Large intestine (tissue), 3 donors: ENCODE results near the gene PLCH2. TPM values are rescaled to one million over a fixed set of nuclear protein-coding genes. Genes with fewer than 3 reads are reported as not detected.

Experiments
- DNase-seq, 2 donors: peaks; one replicate each; pipeline versions ENCODE4 v3.0.0 to v3.0.0-alpha.2; 2013
- H3K27ac ChIP-seq: one replicate; pipeline ENCODE4 v1.5.1; 2013; ENCODE audit warnings: low read length
- H3K27me3 ChIP-seq: 2 replicates; pipeline ENCODE4 v1.6.1; 2013; ENCODE audit warnings: low read length; ENCODE audit not compliant: control insufficient read depth, insufficient read depth
- H3K36me3 ChIP-seq: 2 replicates; pipeline ENCODE4 v1.6.1; 2013; ENCODE audit warnings: low read length; ENCODE audit not compliant: control insufficient read depth, insufficient read depth
- H3K4me1 ChIP-seq: one replicate; pipeline ENCODE4 v1.6.1; 2013; ENCODE audit warnings: low read length; ENCODE audit not compliant: control insufficient read depth, insufficient read depth
- H3K4me3 ChIP-seq: one replicate; pipeline ENCODE4 v1.5.1; 2013; ENCODE audit warnings: low read length
- H3K9me3 ChIP-seq: one replicate; pipeline ENCODE4 v1.6.1; 2013; ENCODE audit warnings: mild to moderate bottlenecking, low read depth, low read length, moderate library complexity; ENCODE audit not compliant: control insufficient read depth
- WGBS: methylation state at CpG from one replicate; pipeline ENCODE4 v1.1.5; 2013; ENCODE audit warnings: low lambda C conversion rate; ENCODE audit not compliant: insufficient coverage; 5-methylcytosine and 5-hydroxymethylcytosine counted together
- polyA plus RNA-seq: library from polyadenylated mRNA; unstranded; fragments of 120-200 nt; gene quantifications from one replicate; pipeline ENCODE4 v1.2.1, GENCODE V29; 2013

PLCH2 gene
- polyA plus RNA-seq, 1 donor: 5.0 TPM

DNA sequence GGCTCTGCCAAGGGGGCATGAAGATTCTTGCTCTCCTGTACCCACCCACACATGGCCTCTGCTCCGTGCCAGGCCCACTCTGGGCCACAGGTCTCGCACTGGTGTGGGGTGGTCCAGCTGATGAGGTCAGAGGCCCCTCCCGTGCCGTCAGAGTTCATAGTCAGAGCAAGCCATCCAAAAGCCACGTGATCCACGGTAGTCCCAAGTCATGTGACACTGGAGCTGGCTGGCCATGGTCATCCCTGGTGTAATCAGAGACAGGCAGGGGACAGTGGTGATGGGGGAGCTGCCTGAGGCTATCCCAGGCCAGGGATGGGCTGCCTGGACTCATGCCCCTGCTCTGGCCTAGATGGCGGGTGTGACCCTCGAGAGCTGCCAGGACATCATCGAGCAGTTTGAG lies 10.5 kb downstream of the PLCH2 start:
- Histone ChIP-seq H3K9me3 (peaks cover 3% of the 10 kb centered on the region), H3K27ac (no peak overlapping the region), H3K4me3 (no peak overlapping the region), H3K27me3 (no peaks in the 10 kb centered on the region), H3K36me3 (no peaks in the 10 kb centered on the region), H3K4me1 (peaks cover 21% of the 10 kb centered on the region)
- DNase-seq: no peak
- no CpG with 5 or more reads among the region's 9 CpGs for WGBS

- H3K9me3 ChIP-seq: peaks cover 3% of the 10 kb centered on the region
- peaks cover 3% of the 10 kb centered on the region for H3K27me3 ChIP-seq
- no peak overlapping the region for H3K27ac ChIP-seq
- 100% methylated on average over 1 of the region's 2 CpGs for WGBS
- no peak overlapping the region for H3K4me3 ChIP-seq
- no peak for DNase-seq
- H3K4me1 ChIP-seq: peaks cover 17% of the 10 kb centered on the region
- no peaks in the 10 kb centered on the region for H3K36me3 ChIP-seq
Measured at GRCh38 chr1:2488688-2489087, 12.6 kb downstream of the PLCH2 start.

DNA sequence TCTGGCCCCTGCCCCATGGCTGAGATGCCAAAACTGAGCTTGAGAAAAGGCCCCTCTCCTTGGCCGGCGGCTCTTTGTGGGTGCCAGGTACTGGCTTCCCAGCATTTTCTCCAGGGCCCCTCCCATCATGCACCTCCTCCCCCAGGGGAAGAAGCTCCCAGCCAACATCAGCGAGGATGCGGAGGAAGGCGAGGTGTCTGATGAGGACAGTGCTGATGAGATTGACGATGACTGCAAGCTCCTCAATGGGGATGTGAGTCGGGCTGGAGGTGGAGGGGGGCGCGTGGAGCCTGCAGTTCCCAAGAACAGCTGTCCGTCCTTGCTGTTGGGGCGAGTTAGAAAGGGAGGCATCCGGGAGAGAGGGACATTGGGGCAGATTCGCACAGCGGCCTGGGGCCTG lies 13.5 kb downstream of the PLCH2 start:
- no peak for DNase-seq
- H3K36me3 ChIP-seq: no peaks in the 10 kb centered on the region
- H3K27me3 ChIP-seq: peaks cover 3% of the 10 kb centered on the region
- H3K4me3 ChIP-seq: no peak overlapping the region
- no peak overlapping the region for H3K27ac ChIP-seq
- WGBS: no CpG with 5 or more reads among the region's 14 CpGs
- peaks cover 21% of the 10 kb centered on the region for H3K4me1 ChIP-seq
- H3K9me3 ChIP-seq: peaks cover 3% of the 10 kb centered on the region

DNA sequence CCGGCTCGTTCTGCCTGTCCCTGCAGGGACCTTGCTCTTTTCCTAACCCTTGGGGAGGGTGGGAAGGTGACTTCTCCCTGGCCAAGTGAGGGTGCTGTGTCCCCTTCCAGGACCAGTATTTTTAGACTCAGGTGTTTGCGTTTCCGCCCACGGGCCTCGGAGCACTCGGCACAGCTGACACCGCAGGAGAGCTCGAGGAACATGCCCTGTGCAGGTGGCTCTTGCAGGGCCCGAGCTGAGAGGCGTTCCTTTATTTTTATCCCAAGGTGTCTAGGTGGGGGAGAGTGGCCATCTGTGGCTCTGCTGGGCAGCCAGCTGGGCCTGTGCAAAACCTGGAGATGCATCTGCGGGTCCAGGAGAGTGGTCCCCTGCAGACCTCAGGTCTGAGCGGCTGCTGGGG lies 16.0 kb downstream of the PLCH2 start:
- no peak for DNase-seq
- peaks cover 3% of the 10 kb centered on the region for H3K9me3 ChIP-seq
- WGBS: no CpG with 5 or more reads among the region's 13 CpGs
- no peak overlapping the region for H3K27ac ChIP-seq
- H3K36me3 ChIP-seq: no peaks in the 10 kb centered on the region
- no peak overlapping the region for H3K4me3 ChIP-seq
- peaks cover 7% of the 10 kb centered on the region for H3K4me1 ChIP-seq
- H3K27me3 ChIP-seq: peaks cover 3% of the 10 kb centered on the region

DNA sequence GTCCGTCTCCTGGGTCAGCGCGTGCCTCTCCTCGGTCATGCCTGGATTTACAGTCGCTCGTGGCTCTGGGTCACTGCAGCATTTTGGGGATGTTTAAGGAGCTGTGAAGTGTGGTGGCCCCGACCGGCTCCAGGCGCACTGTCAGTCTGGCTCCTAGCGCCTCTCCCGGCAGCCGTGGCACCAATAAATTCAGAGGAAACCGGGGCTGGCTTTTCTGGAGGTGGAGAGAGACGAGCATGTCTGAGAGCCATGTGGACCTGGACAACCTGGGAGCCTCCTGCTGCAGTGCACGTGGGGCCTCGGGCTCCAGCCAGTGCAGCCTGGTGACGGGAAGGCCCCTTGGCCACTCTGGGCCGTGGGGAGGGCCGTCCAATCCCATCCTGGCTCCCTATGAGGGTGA lies 17.1 kb downstream of the PLCH2 start:
- Histone ChIP-seq H3K4me3 (no peak overlapping the region), H3K27me3 (peaks cover 3% of the 10 kb centered on the region), H3K9me3 (no peaks in the 10 kb centered on the region), H3K27ac (no peak overlapping the region), H3K4me1 (peaks cover 7% of the 10 kb centered on the region), H3K36me3 (no peaks in the 10 kb centered on the region)
- whole genome bisulfite sequencing: no CpG with 5 or more reads among the region's 19 CpGs
- no peak for DNase-seq

- no CpG with 5 or more reads among the region's 24 CpGs for WGBS
- Histone ChIP-seq H3K27me3 (peaks cover 3% of the 10 kb centered on the region), H3K4me3 (no peak overlapping the region), H3K4me1 (peaks cover 7% of the 10 kb centered on the region), H3K9me3 (no peaks in the 10 kb centered on the region), H3K36me3 (no peaks in the 10 kb centered on the region), H3K27ac (no peak overlapping the region)
- no peak for DNase-seq
Measured at GRCh38 chr1:2493691-2494322, 17.7 kb downstream of the PLCH2 start.

- Histone ChIP-seq H3K4me1 (peaks cover 7% of the 10 kb centered on the region), H3K4me3 (no peak overlapping the region), H3K9me3 (no peaks in the 10 kb centered on the region), H3K27ac (no peak overlapping the region), H3K27me3 (peaks cover 3% of the 10 kb centered on the region), H3K36me3 (no peaks in the 10 kb centered on the region)
- DNase-seq: peak; percentile 59 to 70
- no CpG with 5 or more reads among the region's 19 CpGs for WGBS
Measured at GRCh38 chr1:2494323-2494693, 18.2 kb downstream of the PLCH2 start.

- Histone ChIP-seq H3K4me1 (peaks cover 7% of the 10 kb centered on the region), H3K27me3 (peaks cover 3% of the 10 kb centered on the region), H3K4me3 (no peak overlapping the region), H3K36me3 (no peaks in the 10 kb centered on the region), H3K27ac (no peak overlapping the region), H3K9me3 (no peaks in the 10 kb centered on the region)
- WGBS: no CpG with 5 or more reads among the region's 12 CpGs
- DNase-seq: no peak
Measured at GRCh38 chr1:2495026-2495425, 18.9 kb downstream of the PLCH2 start.

DNA sequence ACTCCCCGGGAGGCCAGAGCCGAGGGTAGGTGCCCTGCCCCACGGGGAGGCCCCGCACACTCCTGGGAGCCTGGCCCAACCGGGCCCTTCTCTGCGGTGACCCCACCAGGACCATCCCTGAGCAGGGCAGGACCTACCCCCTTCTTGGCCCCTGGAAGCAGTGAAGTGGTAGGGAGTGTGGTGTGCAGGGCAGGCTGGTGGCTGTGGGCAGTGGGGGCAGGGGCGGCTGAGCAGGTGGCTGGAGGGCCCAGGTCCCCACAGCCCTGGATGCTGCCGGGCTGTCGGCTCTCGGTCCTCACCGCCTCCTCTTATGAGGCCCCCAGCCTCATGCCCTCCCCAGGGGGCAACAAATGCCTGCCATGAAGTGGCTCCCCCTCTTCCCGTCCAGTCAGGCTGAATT lies 19.5 kb downstream of the PLCH2 start:
- peaks cover 3% of the 10 kb centered on the region for H3K27me3 ChIP-seq
- H3K9me3 ChIP-seq: no peaks in the 10 kb centered on the region
- H3K36me3 ChIP-seq: no peaks in the 10 kb centered on the region
- no peak overlapping the region for H3K27ac ChIP-seq
- no peak overlapping the region for H3K4me3 ChIP-seq
- no CpG with 5 or more reads among the region's 12 CpGs for WGBS
- H3K4me1 ChIP-seq: peaks cover 7% of the 10 kb centered on the region
- no peak for DNase-seq

DNA sequence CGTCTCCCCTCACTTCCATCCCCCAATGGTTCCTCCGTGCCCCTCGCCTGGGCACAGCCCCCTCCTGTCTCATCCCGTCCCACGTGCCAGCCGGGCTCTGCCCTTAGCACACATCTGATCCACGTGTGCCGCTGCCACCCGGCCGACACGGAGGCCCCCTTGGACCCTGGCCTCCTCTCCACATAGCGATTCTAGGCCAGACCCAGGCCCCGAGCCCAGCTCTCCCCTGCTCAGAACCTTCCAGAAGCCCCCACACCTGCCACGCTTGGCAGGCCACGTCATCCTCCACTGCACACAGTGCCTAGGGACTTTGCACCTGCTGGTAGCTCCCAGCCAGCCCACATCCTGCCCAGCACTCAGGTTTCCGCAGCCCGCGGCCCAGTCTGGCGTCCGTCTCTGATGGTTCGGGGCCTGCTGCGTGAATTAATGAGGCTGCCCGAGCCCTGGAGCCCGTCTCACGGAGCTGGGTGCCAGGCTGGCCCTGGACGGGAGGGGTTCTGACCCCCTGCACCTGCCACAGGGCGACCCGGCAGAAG lies 20.1 kb downstream of the PLCH2 start:
- H3K4me3 ChIP-seq: no peak overlapping the region
- peaks cover 6% of the 10 kb centered on the region for H3K27me3 ChIP-seq
- H3K9me3 ChIP-seq: no peaks in the 10 kb centered on the region
- H3K4me1 ChIP-seq: peaks cover 7% of the 10 kb centered on the region
- DNase-seq: no peak
- no CpG with 5 or more reads among the region's 28 CpGs for WGBS
- H3K36me3 ChIP-seq: no peaks in the 10 kb centered on the region
- H3K27ac ChIP-seq: no peak overlapping the region

- Histone ChIP-seq H3K36me3 (no peaks in the 10 kb centered on the region), H3K27me3 (peaks cover 12% of the 10 kb centered on the region), H3K9me3 (no peaks in the 10 kb centered on the region), H3K4me3 (no peak overlapping the region), H3K4me1 (peaks cover 7% of the 10 kb centered on the region), H3K27ac (no peak overlapping the region)
- no CpG with 5 or more reads among the region's 26 CpGs for WGBS
- DNase-seq: no peak
Measured at GRCh38 chr1:2496746-2497145, 20.7 kb downstream of the PLCH2 start.
